Tibial nerve (tissue), 4 donors: ENCODE data around the gene ADCK2.

ENCODE experiments used
- CTCF ChIP-seq, 5 experiments: fragments of 200-600 bp in 3 of 5; fragments of 450-650 bp in 2 of 5; sonication (generic) in 3 of 5; IDR thresholded peaks; one replicate each; pipeline ENCODE4 v1.5.1; 2016 to 2019; ENCODE audit warnings: antibody characterized with exemption in 5 of 5, mild to moderate bottlenecking in 3 of 5, moderate library complexity in 2 of 5
- EP300 ChIP-seq, 2 donors: sonication (generic); formaldehyde crosslinking; IDR thresholded peaks; one replicate each; pipeline ENCODE4 v1.6.1; 2017; ENCODE audit warnings: antibody characterized with exemption in 2 of 2, mild to moderate bottlenecking in 1 of 2

GRCh38 chr7:140726281-140726680, 53.5 kb downstream of the ADCK2 start:
- TF ChIP-seq CTCF (IDR thresholded peaks at IDR 0.05) (peak in 1 of 5 experiments; percentile 26), EP300 (IDR thresholded peaks at IDR 0.05) (no peak)
